ENCODE measurements around the gene ICAM1.

The ICAM1 gene

DNA sequence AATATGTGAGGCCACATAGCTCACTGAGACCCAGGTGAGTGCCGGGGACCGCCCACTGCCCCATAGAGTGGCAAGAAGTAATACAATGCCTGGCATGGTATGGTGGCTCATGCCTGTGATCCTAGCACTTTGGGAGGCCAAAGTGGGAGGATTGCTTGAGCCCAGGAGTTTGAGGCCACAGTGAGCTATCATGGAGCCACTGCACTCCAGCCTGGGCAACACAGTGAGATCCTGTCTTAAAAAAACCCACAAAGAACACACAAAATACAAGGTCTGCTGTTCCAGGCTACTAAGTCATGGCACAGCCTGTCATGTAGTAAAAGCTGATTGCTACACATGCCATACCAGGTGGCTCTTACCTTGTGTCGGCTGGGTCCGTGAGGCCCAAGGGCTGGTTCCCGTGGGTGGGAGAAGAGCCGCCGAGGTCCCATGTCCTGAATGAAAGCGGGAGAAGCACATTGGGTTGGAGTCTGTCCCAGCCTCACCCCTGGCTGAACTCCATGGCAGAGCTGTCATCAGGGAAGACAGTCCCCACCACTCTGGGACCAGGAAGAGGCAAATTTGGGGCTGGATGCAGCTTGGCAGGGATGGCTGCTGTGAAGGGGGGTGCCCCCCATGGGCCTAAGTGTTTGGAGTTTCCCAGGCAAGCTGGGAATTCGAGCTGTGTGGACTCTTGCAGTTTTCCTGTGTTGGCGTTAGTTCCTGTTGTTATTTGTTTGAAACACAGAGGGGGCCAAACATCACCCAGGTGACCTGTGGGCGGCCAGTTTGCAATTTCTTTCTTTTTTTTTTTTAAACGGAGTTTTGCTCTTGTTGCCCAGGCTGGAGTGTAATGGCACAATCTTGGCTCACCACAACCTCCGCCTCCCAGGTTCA lies 48.1 kb downstream of the ICAM1 start:
- TF ChIP-seq POLR2A (IDR thresholded peaks at IDR 0.05; ENCODE audit: low read depth, low read length) (peak; percentile 28; the same call in 1 of the 2 replicates), TAF1 (IDR thresholded peaks at IDR 0.05; ENCODE audit: low read depth, low read length) (no peak), POLR2AphosphoS5 (IDR thresholded peaks at IDR 0.05; ENCODE audit: low read depth, low read length) (no peak), POU2F2 (IDR thresholded peaks at IDR 0.05; ENCODE audit: low read depth, low read length) (no peak)
- FAIRE-seq (no peak), DNase-seq (ENCODE audit: insufficient read length, low spot score) (no peak)

DNA sequence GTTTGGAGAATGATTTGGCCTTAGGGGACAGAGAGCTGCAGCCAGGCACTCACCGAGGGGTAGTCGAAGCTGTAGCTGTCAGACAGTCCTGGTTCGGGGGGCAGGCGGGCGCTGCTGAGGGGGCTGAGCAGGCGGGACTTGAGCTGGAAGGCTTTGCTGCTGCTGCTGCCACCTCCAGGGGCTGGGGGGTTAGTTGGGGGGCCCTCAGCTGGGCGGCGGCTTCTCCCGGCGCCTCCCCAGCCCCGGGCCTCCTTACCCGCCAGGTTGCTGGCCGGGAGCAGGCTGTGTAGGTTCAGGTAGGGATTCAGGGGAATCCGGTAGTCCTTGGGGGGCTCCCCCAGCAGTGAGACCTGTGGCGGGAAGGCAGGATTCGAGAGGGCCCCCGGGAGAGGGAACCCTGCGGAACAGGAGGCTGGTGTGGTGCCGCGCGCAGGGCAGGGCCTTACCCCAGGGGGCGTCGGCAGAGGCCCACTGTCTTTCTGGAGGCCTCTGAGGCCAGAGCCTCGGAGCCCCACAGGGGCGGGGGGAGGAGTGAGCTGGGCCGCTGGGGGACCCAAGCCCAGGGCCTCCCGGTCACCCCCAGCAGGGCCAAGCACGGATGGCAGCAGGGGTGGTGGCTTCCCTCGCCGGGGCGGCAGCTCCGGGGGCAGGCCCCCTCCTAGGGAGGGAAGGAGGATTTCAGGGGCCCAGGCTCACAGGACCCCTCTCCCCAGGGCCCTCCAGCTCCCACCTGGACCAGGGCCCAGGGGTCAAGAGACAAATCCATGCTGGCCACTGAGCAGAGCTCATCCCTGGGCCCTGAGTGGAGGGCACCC lies 49.9 kb downstream of the ICAM1 start:
- no peak for TF ChIP-seq PAX5 (IDR thresholded peaks at IDR 0.05; ENCODE audit: insufficient read depth, low read length, severe bottlenecking)
- no peak for TF ChIP-seq POU2F2 (IDR thresholded peaks at IDR 0.05; ENCODE audit: low read depth, low read length)
- no peak for TF ChIP-seq TAF1 (IDR thresholded peaks at IDR 0.05; ENCODE audit: low read depth, low read length)
- FAIRE-seq (no peak), DNase-seq (ENCODE audit: insufficient read length, low spot score) (no peak)

DNA sequence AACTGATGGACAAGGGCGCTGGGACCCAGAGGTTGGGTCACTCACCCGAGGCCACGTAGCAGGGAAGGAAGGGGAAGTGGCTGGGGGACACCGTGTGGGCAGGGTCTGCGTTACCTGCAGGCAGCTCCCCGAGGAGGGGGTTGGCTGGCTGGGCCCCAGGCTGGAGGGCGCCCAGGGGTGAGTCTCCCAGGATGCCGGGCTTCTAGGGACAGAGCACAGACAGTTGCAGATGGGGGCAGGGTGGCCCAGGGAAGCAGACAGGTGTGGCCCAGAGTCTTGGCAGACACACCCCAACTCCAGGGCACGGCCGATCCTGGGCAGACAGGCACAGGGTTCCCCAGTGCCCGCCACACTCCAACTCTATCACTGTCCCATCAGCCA lies 50.5 kb downstream of the ICAM1 start:
- TF ChIP-seq PAX5 (IDR thresholded peaks at IDR 0.05; ENCODE audit: insufficient read depth, low read length, severe bottlenecking) (no peak), POLR2AphosphoS5 (IDR thresholded peaks at IDR 0.05; ENCODE audit: low read depth, low read length) (no peak; the same call in 1 of the 2 replicates), SPI1 (IDR thresholded peaks at IDR 0.05; ENCODE audit: low read depth, low read length) (no peak), POLR2A (IDR thresholded peaks at IDR 0.05; ENCODE audit: low read depth, low read length) (no peak), POU2F2 (IDR thresholded peaks at IDR 0.05; ENCODE audit: low read depth, low read length) (no peak), TAF1 (IDR thresholded peaks at IDR 0.05; ENCODE audit: low read depth, low read length) (no peak)
- no peak for DNase-seq (ENCODE audit: insufficient read length, low spot score)
- FAIRE-seq = no peak

DNA sequence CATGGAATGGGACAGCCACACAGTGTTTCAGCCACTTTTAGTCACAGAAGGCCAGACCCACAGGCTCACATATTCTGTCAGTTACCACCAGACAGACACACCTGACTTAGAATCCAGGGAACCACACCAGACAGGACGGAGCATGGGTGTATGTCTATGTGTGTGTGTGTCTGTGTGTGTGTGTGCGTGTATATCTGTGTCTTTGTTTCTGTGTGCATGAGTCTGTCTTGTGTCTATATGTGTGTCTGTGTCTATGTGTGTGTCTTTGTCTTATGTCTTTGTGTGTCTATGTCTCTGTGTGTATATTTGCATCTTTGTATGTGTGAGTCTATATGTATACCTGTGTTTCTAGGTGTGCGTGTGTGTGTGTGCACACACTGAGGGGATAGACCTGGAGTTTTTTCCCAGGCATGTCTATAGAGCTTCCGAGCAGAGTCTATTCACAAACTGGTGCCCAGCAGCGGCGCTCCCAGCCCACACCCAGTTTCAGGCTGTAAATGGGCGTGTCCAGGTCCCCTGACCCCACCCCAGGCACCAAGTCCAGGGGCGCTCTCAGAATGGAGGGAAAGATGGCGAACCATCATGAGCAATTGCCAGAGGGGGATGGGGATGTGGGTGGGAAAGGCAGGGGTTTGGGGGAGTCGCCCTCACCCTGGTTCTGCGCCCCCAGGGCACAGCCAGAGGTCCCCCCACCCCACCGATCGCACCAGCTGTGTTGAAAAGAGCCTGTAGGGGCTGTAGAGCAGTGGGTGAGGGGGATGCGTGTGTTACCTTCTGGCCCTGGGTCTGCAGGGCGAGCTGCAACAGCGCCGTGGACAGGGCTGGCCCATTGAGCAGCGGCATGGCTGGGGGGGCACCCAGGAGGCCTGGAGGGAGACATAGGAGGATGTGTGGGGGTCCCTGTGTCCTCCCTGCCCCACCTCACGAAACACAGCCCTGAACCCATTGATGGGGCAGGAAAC lies 51.2 kb downstream of the ICAM1 start:
- FAIRE-seq = peak; percentile 66
- TF ChIP-seq POLR2AphosphoS5 (IDR thresholded peaks at IDR 0.05; ENCODE audit: low read depth, low read length) = peak; percentile 51; the same call in 1 of the 2 replicates
- TF ChIP-seq POU2F2 (IDR thresholded peaks at IDR 0.05; ENCODE audit: low read depth, low read length) = no peak
- no peak for TF ChIP-seq SPI1 (IDR thresholded peaks at IDR 0.05; ENCODE audit: low read depth, low read length)
- peak; percentile 65 for TF ChIP-seq POLR2A (IDR thresholded peaks at IDR 0.05; ENCODE audit: low read depth, low read length)
- TF ChIP-seq PAX5 (IDR thresholded peaks at IDR 0.05; ENCODE audit: insufficient read depth, low read length, severe bottlenecking) = no peak
- no peak for DNase-seq (ENCODE audit: insufficient read length, low spot score)

DNA sequence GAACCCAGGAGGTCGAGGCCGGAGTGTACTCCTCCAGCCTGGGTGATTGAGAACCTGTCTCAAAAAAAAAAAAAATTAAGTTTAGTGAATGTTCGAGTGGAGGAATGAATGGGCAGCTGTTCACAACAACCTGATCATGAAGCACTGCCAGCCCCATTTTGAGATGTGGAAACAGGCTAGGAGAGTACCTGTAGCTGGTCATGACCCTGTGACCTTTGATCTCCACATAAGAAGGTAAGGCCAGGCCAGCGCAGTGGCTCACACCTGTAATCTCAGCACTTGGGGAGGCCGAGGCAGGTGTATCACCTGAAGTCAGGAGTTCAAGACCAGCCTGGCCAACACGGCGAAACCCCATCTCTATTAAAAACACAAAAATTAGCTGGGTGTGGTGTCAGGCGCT lies 54.8 kb downstream of the ICAM1 start:
- DNase-seq (ENCODE audit: insufficient read length, low spot score) = no peak
- TF ChIP-seq SPI1 (IDR thresholded peaks at IDR 0.05; ENCODE audit: low read depth, low read length) (no peak), POU2F2 (IDR thresholded peaks at IDR 0.05; ENCODE audit: low read depth, low read length) (no peak), POLR2AphosphoS5 (IDR thresholded peaks at IDR 0.05; ENCODE audit: low read depth, low read length) (no peak), PAX5 (IDR thresholded peaks at IDR 0.05; ENCODE audit: insufficient read depth, low read length, severe bottlenecking) (no peak), POLR2A (IDR thresholded peaks at IDR 0.05; ENCODE audit: low read depth, low read length) (no peak), TAF1 (IDR thresholded peaks at IDR 0.05; ENCODE audit: low read depth, low read length) (no peak)
- FAIRE-seq = no peak

DNA sequence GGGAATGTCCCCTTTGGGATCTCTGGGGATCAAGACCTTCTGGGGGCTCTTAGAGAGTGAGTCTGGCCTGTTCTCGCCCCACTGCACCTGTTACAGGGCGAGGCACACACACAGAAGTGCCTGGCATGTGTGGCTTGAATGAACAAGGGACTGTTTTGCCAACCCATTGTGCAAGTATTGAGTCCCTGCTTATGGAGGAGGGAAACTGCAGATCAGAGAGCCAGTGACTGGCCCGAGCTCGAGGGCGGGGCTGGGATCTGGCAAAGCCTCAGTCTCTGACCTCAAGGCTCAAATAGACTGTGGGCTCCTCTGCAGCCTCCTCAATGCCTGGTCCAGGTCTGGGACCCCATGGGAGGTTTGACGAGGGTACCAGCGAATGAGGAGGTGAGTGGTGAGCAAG lies 56.9 kb downstream of the ICAM1 start:
- DNase-seq (ENCODE audit: insufficient read length, low spot score) (no peak), FAIRE-seq (no peak)
- TF ChIP-seq POU2F2 (IDR thresholded peaks at IDR 0.05; ENCODE audit: low read depth, low read length) = no peak
- no peak for TF ChIP-seq POLR2AphosphoS5 (IDR thresholded peaks at IDR 0.05; ENCODE audit: low read depth, low read length)
- TF ChIP-seq TAF1 (IDR thresholded peaks at IDR 0.05; ENCODE audit: low read depth, low read length) = no peak
- TF ChIP-seq PAX5 (IDR thresholded peaks at IDR 0.05; ENCODE audit: insufficient read depth, low read length, severe bottlenecking) = no peak
- no peak for TF ChIP-seq POLR2A (IDR thresholded peaks at IDR 0.05; ENCODE audit: low read depth, low read length)
- no peak for TF ChIP-seq SPI1 (IDR thresholded peaks at IDR 0.05; ENCODE audit: low read depth, low read length)

DNA sequence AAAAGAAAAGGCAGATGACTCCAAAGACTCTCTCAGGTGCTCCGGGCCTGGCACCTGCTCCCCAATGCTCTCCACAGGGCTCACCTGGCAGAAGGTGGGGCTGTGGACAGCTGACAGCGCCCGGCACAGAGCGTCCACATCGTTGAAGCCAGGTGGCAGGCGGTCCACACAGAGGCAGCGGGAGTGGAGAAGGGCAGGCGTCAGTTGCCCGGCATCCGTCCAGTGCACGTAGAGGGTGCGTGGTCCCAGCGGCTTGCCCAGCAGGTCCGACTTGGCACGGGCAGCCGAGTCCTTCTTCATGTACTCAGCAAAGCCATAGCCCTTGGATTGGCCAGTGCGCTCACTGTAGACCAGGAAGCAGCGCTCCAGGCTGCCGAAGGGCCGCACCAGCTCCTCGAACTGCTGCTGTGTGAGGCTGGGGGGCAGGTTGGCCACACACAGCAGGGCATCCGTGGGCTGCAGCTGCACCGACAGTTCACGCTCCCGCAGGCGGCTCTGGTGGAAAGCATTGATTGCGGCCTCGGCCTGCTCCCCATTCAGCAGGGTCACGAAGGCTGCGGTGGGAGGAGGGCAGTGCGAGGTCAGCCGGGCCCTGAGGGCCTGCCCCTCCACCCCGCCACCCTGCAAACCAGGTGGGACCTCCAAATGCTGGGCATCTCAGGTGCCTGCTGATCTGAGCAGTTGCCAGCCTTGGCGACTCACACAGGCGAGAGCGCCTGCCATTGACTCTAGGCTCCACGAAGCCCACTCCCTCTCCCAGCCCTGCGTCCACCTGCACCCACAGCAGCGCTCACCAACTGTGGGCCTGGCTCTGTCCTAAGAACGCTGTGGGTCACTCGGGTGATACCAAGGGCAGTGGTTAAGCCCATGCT lies 57.9 kb downstream of the ICAM1 start:
- no peak for DNase-seq (ENCODE audit: insufficient read length, low spot score)
- no peak for TF ChIP-seq TAF1 (IDR thresholded peaks at IDR 0.05; ENCODE audit: low read depth, low read length)
- no peak for TF ChIP-seq POLR2AphosphoS5 (IDR thresholded peaks at IDR 0.05; ENCODE audit: low read depth, low read length)
- no peak for TF ChIP-seq POU2F2 (IDR thresholded peaks at IDR 0.05; ENCODE audit: low read depth, low read length)
- no peak for TF ChIP-seq SPI1 (IDR thresholded peaks at IDR 0.05; ENCODE audit: low read depth, low read length)
- no peak for FAIRE-seq

DNA sequence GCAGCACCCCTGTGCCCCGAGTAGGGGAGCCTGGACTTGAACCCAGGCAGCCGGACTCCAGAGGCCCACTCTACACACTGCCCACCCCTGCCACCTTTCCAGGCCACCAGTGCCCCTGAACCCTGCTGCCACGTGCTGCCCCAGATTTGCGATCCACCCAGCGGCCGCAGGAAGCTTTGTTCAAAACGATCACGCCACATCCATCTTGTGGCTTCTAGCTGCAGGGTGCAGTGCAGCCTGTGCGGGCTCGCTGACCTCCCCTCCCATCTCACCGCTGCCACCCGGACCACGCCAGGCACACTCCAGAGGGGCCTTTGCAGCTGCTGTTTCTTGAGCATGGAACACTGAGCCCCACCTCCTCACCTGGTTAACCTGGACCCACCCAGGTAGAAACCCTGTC lies 58.6 kb downstream of the ICAM1 start:
- no peak for DNase-seq (ENCODE audit: insufficient read length, low spot score)
- no peak for FAIRE-seq
- TF ChIP-seq TAF1 (IDR thresholded peaks at IDR 0.05; ENCODE audit: low read depth, low read length) (no peak), POLR2A (IDR thresholded peaks at IDR 0.05; ENCODE audit: low read depth, low read length) (no peak), PAX5 (IDR thresholded peaks at IDR 0.05; ENCODE audit: insufficient read depth, low read length, severe bottlenecking) (no peak), POU2F2 (IDR thresholded peaks at IDR 0.05; ENCODE audit: low read depth, low read length) (no peak), SPI1 (IDR thresholded peaks at IDR 0.05; ENCODE audit: low read depth, low read length) (no peak), POLR2AphosphoS5 (IDR thresholded peaks at IDR 0.05; ENCODE audit: low read depth, low read length) (no peak)
